ENCODE measurements around the gene KLHL12. TPM values are rescaled to one million over a fixed set of nuclear protein-coding genes. Genes with fewer than 3 reads are reported as not detected.

KLHL12 gene
- total RNA-seq, 2 experiments from 2014 or later, result 33.9 to 46.2 TPM

DNA sequence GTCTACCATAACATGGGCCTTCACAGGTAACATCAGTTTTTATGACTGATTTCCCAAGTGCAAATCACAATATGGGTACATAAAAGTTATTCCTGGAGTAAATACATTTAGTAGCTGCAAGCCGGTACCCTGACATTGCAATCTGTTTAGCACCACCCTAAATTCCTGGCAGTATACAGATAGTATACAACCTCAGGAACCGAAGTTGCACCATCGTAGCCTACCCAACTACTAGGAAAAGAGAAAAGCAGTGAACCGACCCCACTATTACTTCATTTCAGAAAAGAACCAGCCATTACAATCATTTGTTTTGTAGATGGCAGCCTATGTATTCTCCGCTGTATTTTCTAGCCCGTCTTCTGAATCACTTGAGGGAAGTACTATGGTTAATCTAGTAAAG is 29.9 kb upstream of the KLHL12 start:
- H2AFZ ChIP-seq (ENCODE audit: low read length), result no peak overlapping the region
- H3K4me3 ChIP-seq (ENCODE audit: low read depth, low read length, poor library complexity, severe bottlenecking), result peak overlapping the region; percentile 95
- no peak overlapping the region for H3K27ac ChIP-seq (ENCODE audit: low read depth, low read length, poor library complexity, severe bottlenecking)
- H3K9me3 ChIP-seq (ENCODE audit: low read length), result no peaks in the 10 kb centered on the region
- TF ChIP-seq, protein P1, sequence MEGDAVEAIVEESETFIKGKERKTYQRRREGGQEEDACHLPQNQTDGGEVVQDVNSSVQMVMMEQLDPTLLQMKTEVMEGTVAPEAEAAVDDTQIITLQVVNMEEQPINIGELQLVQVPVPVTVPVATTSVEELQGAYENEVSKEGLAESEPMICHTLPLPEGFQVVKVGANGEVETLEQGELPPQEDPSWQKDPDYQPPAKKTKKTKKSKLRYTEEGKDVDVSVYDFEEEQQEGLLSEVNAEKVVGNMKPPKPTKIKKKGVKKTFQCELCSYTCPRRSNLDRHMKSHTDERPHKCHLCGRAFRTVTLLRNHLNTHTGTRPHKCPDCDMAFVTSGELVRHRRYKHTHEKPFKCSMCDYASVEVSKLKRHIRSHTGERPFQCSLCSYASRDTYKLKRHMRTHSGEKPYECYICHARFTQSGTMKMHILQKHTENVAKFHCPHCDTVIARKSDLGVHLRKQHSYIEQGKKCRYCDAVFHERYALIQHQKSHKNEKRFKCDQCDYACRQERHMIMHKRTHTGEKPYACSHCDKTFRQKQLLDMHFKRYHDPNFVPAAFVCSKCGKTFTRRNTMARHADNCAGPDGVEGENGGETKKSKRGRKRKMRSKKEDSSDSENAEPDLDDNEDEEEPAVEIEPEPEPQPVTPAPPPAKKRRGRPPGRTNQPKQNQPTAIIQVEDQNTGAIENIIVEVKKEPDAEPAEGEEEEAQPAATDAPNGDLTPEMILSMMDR (conservative IDR thresholded peaks at IDR 0.05; ENCODE audit: low read length), result no peak
- TF ChIP-seq EZH2phosphoT487 (IDR thresholded peaks at IDR 0.05; ENCODE audit: borderline replicate concordance, low read depth, low read length), result no peak
- intact Hi-C loops (cut with micrococcal nuclease; ENCODE audit: unreplicated experiment), result loop anchor here (5.0 kb wide), 1 partner anchor 70 kb away; the partner anchor contains the start of gene RABIF
- peaks cover 22% of the 10 kb centered on the region for H3K36me3 ChIP-seq (ENCODE audit: insufficient read depth, low read length)
- peaks cover 12% of the 10 kb centered on the region for H4K20me1 ChIP-seq (ENCODE audit: insufficient read depth, low read length)
- H3K4me1 ChIP-seq (ENCODE audit: insufficient read depth, low read length, poor library complexity, severe bottlenecking), result peaks cover 14% of the 10 kb centered on the region
- no peaks in the 10 kb centered on the region for H3K9me2 ChIP-seq (ENCODE audit: insufficient read depth, low read length)
- DNase-seq (ENCODE audit: low spot score), result no peak
- peak overlapping the region; percentile 87 for H3K4me2 ChIP-seq (ENCODE audit: low read length)
- ChIA-PET CTCF (ENCODE audit: unreplicated experiment) (no interaction called here), POLR2A (interaction anchor here (0.6 kb wide), 1 partner anchor 30 kb away, joined by 4 read pairs; the partner anchor contains the start of gene KLHL12)
- TSS peak; percentile 63 for BruUV-seq (replicated peaks)
- peaks cover 50% of the 10 kb centered on the region for H3K79me2 ChIP-seq (ENCODE audit: insufficient read depth, low read depth, low read length)

DNA sequence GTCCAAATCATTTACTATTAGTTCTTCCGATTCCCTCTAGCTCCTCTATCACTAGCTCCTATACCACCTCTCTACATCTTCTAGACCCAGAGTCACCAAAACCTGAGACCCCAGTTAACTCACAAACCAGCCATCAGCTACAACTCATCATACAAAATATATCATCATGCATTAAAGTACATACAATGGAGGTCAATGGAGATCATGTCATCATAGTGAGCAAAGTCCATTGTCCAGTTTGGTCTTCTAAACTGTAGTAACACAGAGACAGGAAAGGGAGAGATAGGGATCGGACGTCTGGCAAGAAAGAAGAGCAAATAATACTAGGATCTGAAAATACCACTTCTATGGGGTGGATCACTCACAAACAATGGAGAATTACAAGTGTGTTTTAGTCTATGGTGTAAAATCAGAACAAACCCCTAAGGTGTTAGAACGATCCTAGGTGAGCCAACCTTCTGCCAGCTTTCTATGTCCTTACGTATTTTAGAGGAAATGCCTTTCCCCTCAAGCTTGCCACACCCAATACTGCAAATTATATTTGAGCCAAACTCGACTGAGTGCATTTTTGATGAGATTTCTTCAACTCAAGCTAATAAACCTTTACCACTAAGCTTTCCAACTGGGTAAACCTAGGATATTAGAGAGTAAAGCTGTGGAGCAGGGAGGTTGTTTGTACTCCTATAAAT is 27.2 kb upstream of the KLHL12 start:
- Histone ChIP-seq H3K79me2 (ENCODE audit: insufficient read depth, low read depth, low read length) (peaks cover 53% of the 10 kb centered on the region), H4K20me1 (ENCODE audit: insufficient read depth, low read length) (peaks cover 12% of the 10 kb centered on the region), H3K9me3 (ENCODE audit: low read length) (no peaks in the 10 kb centered on the region), H3K36me3 (ENCODE audit: insufficient read depth, low read length) (peaks cover 46% of the 10 kb centered on the region), H2AFZ (ENCODE audit: low read length) (no peak overlapping the region), H3K4me3 (ENCODE audit: low read depth, low read length, poor library complexity, severe bottlenecking) (no peak overlapping the region), H3K4me1 (ENCODE audit: insufficient read depth, low read length, poor library complexity, severe bottlenecking) (peaks cover 14% of the 10 kb centered on the region), H3K9me2 (ENCODE audit: insufficient read depth, low read length) (no peaks in the 10 kb centered on the region), H3K4me2 (ENCODE audit: low read length) (no peak overlapping the region), H3K27ac (ENCODE audit: low read depth, low read length, poor library complexity, severe bottlenecking) (no peak overlapping the region)
- ChIA-PET CTCF (ENCODE audit: unreplicated experiment) (no interaction called here), POLR2A (interaction anchor here (0.5 to 1.6 kb wide), 7 partner anchors 14 to 398 kb away, joined by 3 to 7 read pairs (median 3); no protein-coding TSS in a partner anchor)
- intact Hi-C loops (cut with micrococcal nuclease; ENCODE audit: unreplicated experiment), result no loop called here
- BruUV-seq (replicated peaks), result no TSS peak
- DNase-seq (ENCODE audit: low spot score), result no peak
- no peak for TF ChIP-seq EZH2phosphoT487 (IDR thresholded peaks at IDR 0.05; ENCODE audit: borderline replicate concordance, low read depth, low read length)
- TF ChIP-seq, protein P1 (conservative IDR thresholded peaks at IDR 0.05; ENCODE audit: low read length), result no peak

DNA sequence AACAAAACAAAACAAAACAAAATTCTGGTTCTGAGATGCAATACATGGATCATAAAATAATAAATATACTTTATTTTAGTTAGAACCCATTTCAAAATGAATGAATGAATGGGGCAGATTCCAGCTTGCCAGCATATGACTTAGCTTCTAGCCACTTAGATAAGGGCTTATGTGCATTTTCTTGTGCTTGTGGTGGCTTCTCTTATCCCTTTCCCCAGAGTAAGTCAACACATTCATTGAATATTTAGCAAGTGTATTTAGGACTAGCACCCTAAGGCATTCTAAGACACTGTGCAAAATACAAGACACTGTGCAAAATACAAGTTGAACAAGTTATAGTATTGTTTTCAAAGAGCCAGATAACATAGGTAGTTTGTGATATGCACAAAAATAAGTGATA is 26.4 kb upstream of the KLHL12 start:
- H3K9me3 ChIP-seq (ENCODE audit: low read length), result no peaks in the 10 kb centered on the region
- intact Hi-C loops (cut with micrococcal nuclease; ENCODE audit: unreplicated experiment), result no loop called here
- no TSS peak for BruUV-seq (replicated peaks)
- H3K4me2 ChIP-seq (ENCODE audit: low read length), result no peak overlapping the region
- peaks cover 53% of the 10 kb centered on the region for H3K79me2 ChIP-seq (ENCODE audit: insufficient read depth, low read depth, low read length)
- H3K4me3 ChIP-seq (ENCODE audit: low read depth, low read length, poor library complexity, severe bottlenecking), result no peak overlapping the region
- ChIA-PET CTCF (ENCODE audit: unreplicated experiment) (no interaction called here), POLR2A (interaction anchor here (0.9 to 1.6 kb wide), 2 partner anchors 15 to 42 kb away, joined by 3 to 7 read pairs; no protein-coding TSS in a partner anchor)
- no peaks in the 10 kb centered on the region for H3K9me2 ChIP-seq (ENCODE audit: insufficient read depth, low read length)
- peaks cover 9% of the 10 kb centered on the region for H3K4me1 ChIP-seq (ENCODE audit: insufficient read depth, low read length, poor library complexity, severe bottlenecking)
- TF ChIP-seq EZH2phosphoT487 (IDR thresholded peaks at IDR 0.05; ENCODE audit: borderline replicate concordance, low read depth, low read length), result no peak
- TF ChIP-seq, protein P1 (conservative IDR thresholded peaks at IDR 0.05; ENCODE audit: low read length), result no peak
- H3K27ac ChIP-seq (ENCODE audit: low read depth, low read length, poor library complexity, severe bottlenecking), result no peak overlapping the region
- H2AFZ ChIP-seq (ENCODE audit: low read length), result no peak overlapping the region
- DNase-seq (ENCODE audit: low spot score), result no peak
- H3K36me3 ChIP-seq (ENCODE audit: insufficient read depth, low read length), result peaks cover 54% of the 10 kb centered on the region
- peaks cover 12% of the 10 kb centered on the region for H4K20me1 ChIP-seq (ENCODE audit: insufficient read depth, low read length)
